PC-3 (cell line): ENCODE results near the gene STRN4. TPM values are rescaled to one million over a fixed set of nuclear protein-coding genes. Genes with fewer than 3 reads are reported as not detected.

Experiments
- ATAC-seq: fragments of 200-7000 bp; cut with Tn5 transposase; 2 replicates; pipeline ENCODE4 v1.9.1; 2020; ENCODE audit warnings: mild to moderate bottlenecking, moderate library complexity
- BruUV-seq: library from RNA; stranded (reverse); fragments of 400-500 nt; replicated peaks from 2 replicates; lab custom pipeline; 2021; lab: Mats Ljungman, UMichigan
- CTCF ChIA-PET: fragments of 300-600 bp; sonication (Branson Sonifier 250); formaldehyde crosslinking; loops from one replicate; lab custom pipeline; 2022; ENCODE audit warnings: antibody characterized with exemption; lab: Charles Lee
- POLR2A ChIA-PET: fragments of 300-600 bp; sonication (Branson Sonifier 250); formaldehyde crosslinking; loops from one replicate; lab custom pipeline; 2022; ENCODE audit warnings: antibody characterized with exemption; ENCODE audit not compliant: unreplicated experiment; lab: Charles Lee
- DNase-seq: peaks from one replicate; pipeline ENCODE4 v3.0.0-alpha.2; 2015
- H2AFZ ChIP-seq: fragments of 300-600 bp; sonication (generic); 2 replicates; pipeline ENCODE4 v1.6.0; 2016; ENCODE audit warnings: antibody characterized with exemption, low read length
- H3F3A ChIP-seq: fragments of 300-600 bp; sonication (generic); one replicate; pipeline ENCODE4 v1.6.0; 2017; ENCODE audit warnings: antibody characterized with exemption, low read length, control low read depth, mild to moderate bottlenecking; ENCODE audit not compliant: unreplicated experiment
- H3K27ac ChIP-seq: fragments of 300-600 bp; sonication (generic); 2 replicates; pipeline ENCODE4 v1.5.1; 2016; ENCODE audit warnings: mild to moderate bottlenecking, low read length
- H3K27me3 ChIP-seq: fragments of 300-600 bp; sonication (generic); 2 replicates; pipeline ENCODE4 v1.6.1; 2016; ENCODE audit warnings: low read length, mixed read lengths
- H3K36me3 ChIP-seq: fragments of 300-600 bp; sonication (generic); 2 replicates; pipeline ENCODE4 v1.6.1; 2016; ENCODE audit warnings: low read depth, mixed run types, low read length, mixed read lengths
- H3K4me1 ChIP-seq: fragments of 300-600 bp; sonication (generic); 2 replicates; pipeline ENCODE4 v1.5.1; 2016; ENCODE audit warnings: low read length; ENCODE audit not compliant: insufficient read depth
- H3K4me2 ChIP-seq: fragments of 300-600 bp; sonication (generic); 2 replicates; pipeline ENCODE4 v1.6.0; 2016; ENCODE audit warnings: low read length
- H3K4me3 ChIP-seq: fragments of 300-600 bp; sonication (generic); 2 replicates; pipeline ENCODE4 v1.5.1; 2016; ENCODE audit warnings: mild to moderate bottlenecking, low read length, mixed read lengths
- H3K79me2 ChIP-seq: fragments of 300-600 bp; sonication (generic); 2 replicates; pipeline ENCODE4 v1.6.1; 2017; ENCODE audit warnings: low read length, mixed read lengths
- H3K9ac ChIP-seq: fragments of 300-600 bp; sonication (generic); 2 replicates; pipeline ENCODE4 v1.6.0; 2016; ENCODE audit warnings: mild to moderate bottlenecking, low read length
- H3K9me2 ChIP-seq: fragments of 300-600 bp; sonication (generic); replicated peaks from 2 replicates; pipeline ENCODE4 v1.6.1; 2016; ENCODE audit warnings: mixed run types, low read length, mixed read lengths
- H3K9me3 ChIP-seq: fragments of 300-600 bp; sonication (generic); 2 replicates; pipeline ENCODE4 v1.6.1; 2016; ENCODE audit warnings: low read length, mixed read lengths
- H4K20me1 ChIP-seq: fragments of 300-600 bp; sonication (generic); 2 replicates; pipeline ENCODE4 v1.6.1; 2016; ENCODE audit warnings: low read length, mixed read lengths
- EZH2 ChIP-seq: fragments of 300-600 bp; sonication (generic); IDR thresholded peaks from one replicate; pipeline ENCODE4 v1.6.1; 2017; ENCODE audit warnings: antibody characterized with exemption, mild to moderate bottlenecking, low read length; ENCODE audit not compliant: unreplicated experiment
- EZH2phosphoT487 ChIP-seq: fragments of 300-600 bp; sonication (generic); IDR thresholded peaks from 2 replicates; pipeline ENCODE4 v1.6.1; 2018; ENCODE audit warnings: mild to moderate bottlenecking, antibody characterized with exemption, low read length, borderline replicate concordance
- intact Hi-C: fragments of 100-400 bp; cut with micrococcal nuclease; formaldehyde crosslinking; loops from 2 replicates; pipeline ENCODE4 v1.9.0; 2023
- total RNA-seq: library from RNA; depleted of rRNA; stranded (reverse); fragments of >200 nt; gene quantifications from 2 replicates; pipeline ENCODE4 v1.2.3, GENCODE V29; 2014
- TF ChIP-seq, protein P1 (sequence below): fragments of 300-600 bp; sonication (generic); conservative IDR thresholded peaks from 2 replicates; pipeline ENCODE4 v1.5.1; 2017; ENCODE audit warnings: antibody characterized with exemption, low read depth, mild to moderate bottlenecking, low read length

STRN4 gene
- total RNA-seq, 1 experiment from 2014 or later = 62.7 TPM

DNA sequence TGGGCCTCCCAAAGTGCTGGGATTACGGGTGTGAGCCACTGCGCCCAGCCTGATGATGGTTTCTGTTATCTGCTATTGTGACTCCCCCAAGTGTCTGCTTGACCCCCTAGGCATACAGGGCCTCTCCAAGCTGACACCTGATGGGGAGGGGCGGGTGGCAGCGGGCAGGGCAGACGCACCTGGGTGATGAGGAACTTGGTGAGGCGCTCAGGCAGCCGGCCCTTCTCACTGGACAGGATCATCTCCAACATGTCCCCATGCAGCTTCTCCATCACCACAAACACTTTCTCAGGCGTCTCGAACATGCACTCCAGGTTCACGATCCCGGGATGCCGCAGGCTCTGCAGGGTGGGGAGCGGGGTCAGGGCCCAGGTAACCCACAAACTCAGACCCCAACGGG, 56.9 kb downstream of the STRN4 start:
- H3F3A ChIP-seq = no peaks in the 10 kb centered on the region
- no peak overlapping the region for H3K4me3 ChIP-seq
- DNase-seq = no peak
- peaks cover 35% of the 10 kb centered on the region for H3K36me3 ChIP-seq
- no peaks in the 10 kb centered on the region for H4K20me1 ChIP-seq
- no peaks in the 10 kb centered on the region for H3K4me1 ChIP-seq
- no peak overlapping the region for H3K9ac ChIP-seq
- ChIA-PET POLR2A (no interaction called here), CTCF (no interaction called here)
- H3K27me3 ChIP-seq = no peaks in the 10 kb centered on the region
- H2AFZ ChIP-seq = no peak overlapping the region
- TF ChIP-seq EZH2phosphoT487 = no peak
- TF ChIP-seq EZH2 = no peak
- TF ChIP-seq, protein P1, sequence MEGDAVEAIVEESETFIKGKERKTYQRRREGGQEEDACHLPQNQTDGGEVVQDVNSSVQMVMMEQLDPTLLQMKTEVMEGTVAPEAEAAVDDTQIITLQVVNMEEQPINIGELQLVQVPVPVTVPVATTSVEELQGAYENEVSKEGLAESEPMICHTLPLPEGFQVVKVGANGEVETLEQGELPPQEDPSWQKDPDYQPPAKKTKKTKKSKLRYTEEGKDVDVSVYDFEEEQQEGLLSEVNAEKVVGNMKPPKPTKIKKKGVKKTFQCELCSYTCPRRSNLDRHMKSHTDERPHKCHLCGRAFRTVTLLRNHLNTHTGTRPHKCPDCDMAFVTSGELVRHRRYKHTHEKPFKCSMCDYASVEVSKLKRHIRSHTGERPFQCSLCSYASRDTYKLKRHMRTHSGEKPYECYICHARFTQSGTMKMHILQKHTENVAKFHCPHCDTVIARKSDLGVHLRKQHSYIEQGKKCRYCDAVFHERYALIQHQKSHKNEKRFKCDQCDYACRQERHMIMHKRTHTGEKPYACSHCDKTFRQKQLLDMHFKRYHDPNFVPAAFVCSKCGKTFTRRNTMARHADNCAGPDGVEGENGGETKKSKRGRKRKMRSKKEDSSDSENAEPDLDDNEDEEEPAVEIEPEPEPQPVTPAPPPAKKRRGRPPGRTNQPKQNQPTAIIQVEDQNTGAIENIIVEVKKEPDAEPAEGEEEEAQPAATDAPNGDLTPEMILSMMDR = no peak
- H3K27ac ChIP-seq = no peak overlapping the region
- intact Hi-C loops = no loop called here
- no peaks in the 10 kb centered on the region for H3K9me2 ChIP-seq
- H3K4me2 ChIP-seq = no peak overlapping the region
- BruUV-seq = no TSS peak
- H3K9me3 ChIP-seq = no peaks in the 10 kb centered on the region
- no peaks in the 10 kb centered on the region for H3K79me2 ChIP-seq
- ATAC-seq = no peak

DNA sequence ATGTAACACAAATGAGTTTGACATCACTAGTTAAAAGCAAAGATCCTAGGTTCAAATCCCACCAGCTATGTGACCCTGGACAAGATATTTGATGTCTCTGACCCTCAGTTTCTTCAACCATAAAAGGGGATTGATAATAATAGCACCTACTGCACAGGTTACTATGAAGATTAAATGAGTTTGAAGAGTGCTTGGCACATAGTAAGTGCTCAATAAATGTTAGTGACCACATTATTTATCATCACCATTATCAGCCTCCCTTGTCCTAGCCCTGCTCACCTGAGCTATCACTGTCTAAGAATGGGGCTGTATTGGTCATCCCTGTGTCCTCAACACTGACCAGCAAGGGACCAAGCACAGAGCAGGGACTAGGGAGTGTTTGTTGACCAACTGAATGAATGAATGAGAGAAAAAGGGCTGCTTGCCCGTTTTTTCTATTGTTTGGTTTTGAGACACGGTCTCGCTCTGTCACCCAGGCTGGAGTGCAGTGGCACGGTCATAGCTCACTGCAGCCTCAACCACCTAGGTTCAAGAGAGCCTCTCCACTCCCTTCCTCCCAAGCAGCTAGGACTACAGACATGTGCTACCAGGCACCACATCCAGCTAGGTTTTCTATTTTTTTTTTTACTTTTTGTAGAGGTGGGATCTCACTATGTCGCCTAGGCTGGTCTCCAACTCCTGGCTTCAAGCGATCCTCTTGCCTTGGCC, 58.7 kb downstream of the STRN4 start:
- ATAC-seq (no peak), DNase-seq (no peak)
- Histone ChIP-seq H3K9ac (no peak overlapping the region), H3K79me2 (no peaks in the 10 kb centered on the region), H3K4me2 (no peak overlapping the region), H3F3A (no peaks in the 10 kb centered on the region), H2AFZ (no peak overlapping the region), H3K27me3 (no peaks in the 10 kb centered on the region), H4K20me1 (no peaks in the 10 kb centered on the region), H3K36me3 (peaks cover 20% of the 10 kb centered on the region), H3K4me3 (no peak overlapping the region), H3K9me2 (no peaks in the 10 kb centered on the region), H3K27ac (no peak overlapping the region), H3K9me3 (no peaks in the 10 kb centered on the region), H3K4me1 (no peaks in the 10 kb centered on the region)
- POLR2A ChIA-PET = no interaction called here
- intact Hi-C loops = no loop called here
- TF ChIP-seq, protein P1 = no peak
- TF ChIP-seq EZH2phosphoT487 = no peak
- TF ChIP-seq EZH2 = no peak
- BruUV-seq = no TSS peak
- CTCF ChIA-PET = no interaction called here

DNA sequence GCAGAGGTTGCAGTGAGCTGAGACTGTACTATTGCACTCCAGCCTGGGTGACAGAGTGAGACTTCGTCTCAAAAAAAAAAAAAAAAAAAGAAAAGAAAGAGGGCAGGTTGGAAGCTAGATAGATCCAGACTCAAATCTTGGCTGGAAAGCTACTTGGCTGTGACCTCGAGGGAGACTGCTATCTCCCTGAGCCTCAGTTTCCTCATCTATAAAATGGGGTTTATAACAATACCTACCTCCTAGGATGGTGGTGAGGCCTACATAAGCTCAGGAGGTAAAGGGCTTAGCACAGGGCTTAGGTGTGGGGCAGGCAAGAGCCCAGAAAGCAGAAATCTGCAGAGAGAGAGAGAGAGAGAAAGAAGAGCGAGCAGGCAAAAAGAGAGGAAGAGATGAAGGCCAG, 61.1 kb downstream of the STRN4 start:
- Histone ChIP-seq H3K4me1 (no peaks in the 10 kb centered on the region), H3K9me2 (no peaks in the 10 kb centered on the region), H3K27me3 (no peaks in the 10 kb centered on the region), H3K27ac (no peak overlapping the region), H3K79me2 (no peaks in the 10 kb centered on the region), H3K36me3 (no peaks in the 10 kb centered on the region; the same call in 1 of the 2 replicates), H3K9me3 (no peaks in the 10 kb centered on the region), H3K4me3 (no peak overlapping the region), H3K9ac (no peak overlapping the region), H4K20me1 (no peaks in the 10 kb centered on the region), H2AFZ (no peak overlapping the region), H3K4me2 (no peak overlapping the region), H3F3A (no peaks in the 10 kb centered on the region)
- TF ChIP-seq EZH2 = no peak
- no peak for TF ChIP-seq EZH2phosphoT487
- TF ChIP-seq, protein P1 = no peak
- DNase-seq (no peak), ATAC-seq (no peak)
- intact Hi-C loops = no loop called here
- no TSS peak for BruUV-seq
- CTCF ChIA-PET = no interaction called here
- POLR2A ChIA-PET = no interaction called here
